ELF-1 (cell line): ENCODE results near the gene APP.
"Not testable (repeated sequence)": the region's sequence is repeated elsewhere in the genome, so short reads cannot be mapped to it uniquely, and the experiment has no call there.

Source experiments
- DNase-seq: peaks from one replicate; pipeline ENCODE4 v3.0.0-alpha.2; 2016; ENCODE audit warnings: low read depth, low spot score

The APP gene

GRCh38 chr21:26164311-26164710 lies 6.3 kb downstream of the APP start:
- DNase-seq: no peak

GRCh38 chr21:26162081-26162480 lies 8.5 kb downstream of the APP start:
- no peak for DNase-seq

- DNase-seq: no peak
Observed at GRCh38 chr21:26159869-26160268, 10.7 kb downstream of the APP start.

- no peak for DNase-seq
Observed at GRCh38 chr21:26157801-26158200, 12.8 kb downstream of the APP start.

GRCh38 chr21:26154753-26155152 lies 15.8 kb downstream of the APP start:
- no peak for DNase-seq

GRCh38 chr21:26153758-26154157 lies 16.8 kb downstream of the APP start:
- DNase-seq: no peak

GRCh38 chr21:26148840-26149354 lies 21.7 kb downstream of the APP start:
- DNase-seq: peak; percentile 64

GRCh38 chr21:26148071-26148839 lies 22.3 kb downstream of the APP start:
- peak; percentile 81 for DNase-seq

GRCh38 chr21:26147535-26147934 lies 23.0 kb downstream of the APP start:
- no peak for DNase-seq

GRCh38 chr21:26146681-26147080 lies 23.9 kb downstream of the APP start:
- no peak for DNase-seq

GRCh38 chr21:26144031-26144430 lies 26.5 kb downstream of the APP start:
- no peak for DNase-seq

GRCh38 chr21:26142363-26142762 lies 28.2 kb downstream of the APP start:
- DNase-seq: no peak

GRCh38 chr21:26140926-26141325 lies 29.6 kb downstream of the APP start:
- no peak for DNase-seq

- peak; percentile 16 for DNase-seq
Observed at GRCh38 chr21:26140164-26140579, 30.4 kb downstream of the APP start.

GRCh38 chr21:26138615-26139257 lies 31.8 kb downstream of the APP start:
- no peak for DNase-seq

GRCh38 chr21:26137379-26138060 lies 33.0 kb downstream of the APP start:
- DNase-seq: no peak

- DNase-seq: no peak
Observed at GRCh38 chr21:26136671-26137070, 33.9 kb downstream of the APP start.

GRCh38 chr21:26135520-26135919 lies 35.0 kb downstream of the APP start:
- DNase-seq: no peak

GRCh38 chr21:26131554-26131953 lies 39.0 kb downstream of the APP start:
- DNase-seq: no peak

- DNase-seq: not testable (repeated sequence)
Observed at GRCh38 chr21:26131053-26131452, 39.5 kb downstream of the APP start.

GRCh38 chr21:26130249-26130881 lies 40.2 kb downstream of the APP start:
- DNase-seq: no peak

GRCh38 chr21:26127918-26128317 lies 42.7 kb downstream of the APP start:
- DNase-seq: no peak
